Activated CD4-positive, alpha-beta T cell treated with anti-CD3 and anti-CD28 coated beads, Interleukin-10, Interleukin-2, amounts not matched to agents 100 ng/mL and 50 ng/mL, durations not matched to agents 16 hours and 8 hours (primary cell): ENCODE measurements around the gene MYCBP2.
A peak's percentile ranks its signal among the peaks of the same experiment; 100 is the strongest.
"Not testable (repeated sequence)": the region's sequence is repeated elsewhere in the genome, so short reads cannot be mapped to it uniquely, and the experiment has no call there.

Experiments
- DNase-seq: peaks from one replicate; pipeline ENCODE4 v3.0.0-alpha.2; 2020

MYCBP2 gene

DNA sequence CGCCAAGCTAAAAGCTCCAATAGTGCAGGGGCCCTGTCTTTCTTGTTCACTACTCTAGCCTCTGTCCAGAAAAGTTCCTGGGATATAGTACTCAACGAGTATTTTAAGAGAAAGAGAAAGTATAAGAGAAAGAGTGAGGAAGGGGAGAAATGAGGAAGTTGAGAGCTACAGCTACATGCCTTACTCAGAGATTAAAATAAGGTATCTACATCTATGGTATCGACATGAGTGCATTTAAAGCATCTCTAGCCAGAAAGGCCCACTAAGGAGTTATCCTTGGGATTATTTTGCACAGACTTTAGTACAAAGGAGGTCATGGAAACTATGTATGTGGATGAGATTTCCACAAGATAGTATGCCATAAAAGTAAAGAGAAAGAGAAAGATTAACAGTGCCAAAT, 28.5 kb downstream of the MYCBP2 start:
- no peak for DNase-seq

DNA sequence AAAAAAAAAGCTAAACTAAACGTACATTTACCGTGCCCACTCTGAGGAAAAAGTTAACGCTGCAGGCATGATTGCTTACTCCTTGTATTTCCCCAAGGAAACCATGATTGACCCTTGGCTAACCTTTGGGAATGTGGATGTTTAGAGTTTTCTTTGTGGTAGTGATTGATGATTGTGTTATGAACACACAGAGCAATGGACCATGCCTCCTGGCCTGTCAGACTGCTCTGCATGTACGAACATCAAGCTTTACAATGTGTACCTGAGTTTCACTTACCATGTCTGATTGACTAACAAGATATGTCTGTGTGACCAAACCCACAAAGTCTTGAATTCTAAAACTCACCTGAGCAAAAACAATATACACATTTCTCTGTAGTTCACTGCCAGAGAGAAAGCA, 35.1 kb downstream of the MYCBP2 start:
- no peak for DNase-seq

DNA sequence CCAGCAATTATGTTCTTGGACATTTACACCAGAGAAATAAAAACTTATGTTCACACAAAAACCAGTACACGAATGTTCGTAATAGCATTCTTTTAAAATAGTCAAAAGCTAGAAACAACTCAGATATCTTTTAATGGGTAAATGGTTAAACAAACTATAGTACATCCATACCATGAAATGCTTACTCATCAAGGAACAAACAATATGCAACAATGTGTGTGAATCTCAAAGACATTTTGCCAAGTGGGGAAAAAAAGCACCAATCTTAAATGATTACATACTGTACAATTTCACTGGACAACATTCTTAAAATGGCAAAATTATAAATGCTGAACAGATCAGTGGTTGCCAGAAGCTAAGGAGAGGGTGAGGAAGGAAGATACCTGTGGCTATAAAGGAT, 36.6 kb downstream of the MYCBP2 start:
- peak; percentile 18 for DNase-seq

DNA sequence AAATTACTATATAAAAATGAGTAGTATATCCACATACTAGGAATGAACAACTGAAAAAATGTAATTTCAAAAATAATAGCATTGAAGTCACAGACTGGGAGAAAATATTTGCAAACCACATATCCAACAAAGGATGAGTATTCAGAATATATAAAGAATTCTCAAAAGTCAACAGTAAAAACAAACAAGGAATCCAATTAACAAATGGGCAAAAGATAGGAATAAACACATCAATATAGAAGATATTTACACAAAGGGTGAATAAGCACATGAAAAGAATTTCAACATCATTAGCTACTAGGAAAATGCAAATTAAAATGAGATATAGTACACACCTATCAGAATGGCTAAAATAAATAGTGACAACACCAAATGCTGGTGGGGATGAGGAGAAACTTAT, 37.0 kb downstream of the MYCBP2 start:
- DNase-seq = no peak

DNA sequence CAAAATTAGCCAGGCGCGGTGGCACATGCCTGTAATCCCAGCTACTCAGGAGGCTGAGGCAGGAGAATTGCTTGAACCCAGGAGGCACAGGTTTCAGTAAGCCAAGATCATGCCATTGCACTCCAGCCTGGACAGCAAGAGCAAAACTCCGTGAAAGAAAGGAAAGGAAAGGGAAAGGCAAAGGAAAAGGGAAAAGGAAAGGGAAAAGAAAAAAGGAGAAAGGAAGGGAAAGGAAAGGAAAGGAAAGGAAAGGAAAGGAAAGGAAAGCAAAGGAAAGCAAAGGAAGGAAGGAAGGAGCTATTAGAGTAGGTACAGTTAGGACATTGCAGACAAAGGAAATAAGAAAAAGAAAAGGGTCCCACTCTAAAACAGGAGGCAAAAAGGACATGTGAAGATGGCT, 41.3 kb downstream of the MYCBP2 start:
- DNase-seq = not testable (repeated sequence)

DNA sequence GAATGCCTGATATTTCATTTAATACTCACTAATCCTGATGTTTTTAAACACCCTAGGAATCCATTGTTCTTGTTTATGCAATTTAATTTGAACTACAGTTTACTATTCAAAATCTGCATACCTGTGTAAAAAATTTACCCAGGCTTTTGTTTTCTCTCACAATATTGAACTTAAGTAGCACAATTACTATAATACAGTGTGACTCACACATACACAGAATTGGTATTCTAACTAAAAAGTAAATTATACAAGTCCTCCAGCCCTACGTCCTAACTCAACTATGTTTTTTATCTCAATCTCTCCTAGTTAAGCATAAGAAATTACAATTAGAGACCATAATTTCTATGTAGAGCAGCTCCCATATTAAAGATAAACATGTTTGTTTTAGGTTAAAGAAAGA, 41.8 kb downstream of the MYCBP2 start:
- DNase-seq = no peak

DNA sequence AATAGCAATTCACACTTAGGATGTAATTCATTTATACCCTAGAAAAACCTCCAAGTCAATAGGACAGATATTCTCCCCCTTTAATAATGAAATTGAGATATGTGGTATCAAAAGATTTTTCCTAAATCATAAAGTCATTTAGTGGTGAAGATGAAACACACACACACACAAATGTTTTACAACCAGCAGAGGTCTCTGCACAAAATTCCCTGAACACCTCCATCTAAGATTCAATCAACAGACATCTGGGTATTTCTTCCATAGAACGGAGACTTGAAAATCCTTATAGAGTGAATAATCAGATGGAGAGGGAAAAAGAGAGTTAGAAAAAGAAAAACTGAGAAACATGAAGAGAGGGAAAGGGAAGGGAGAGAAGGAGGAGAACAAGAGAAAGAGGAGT, 52.8 kb downstream of the MYCBP2 start:
- DNase-seq = no peak

DNA sequence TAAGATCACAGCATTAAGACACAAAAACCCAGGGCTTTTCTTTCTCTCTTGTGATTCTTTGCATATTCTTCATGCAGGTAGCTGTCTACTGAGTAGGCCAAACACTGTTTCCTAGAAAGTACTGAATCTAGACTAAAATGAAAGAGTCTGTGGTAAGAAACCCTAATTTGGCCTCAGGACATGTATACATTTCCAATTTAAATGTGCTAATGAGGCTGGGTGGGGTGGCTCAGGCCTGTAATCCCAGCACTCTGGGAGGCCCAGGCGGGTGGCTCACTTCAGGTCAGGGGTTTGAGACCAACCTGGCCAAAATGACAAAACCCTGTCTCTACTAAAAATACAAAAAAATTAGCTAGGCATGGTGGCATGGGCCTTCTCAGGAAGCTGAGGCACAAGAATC, 57.8 kb downstream of the MYCBP2 start:
- no peak for DNase-seq

DNA sequence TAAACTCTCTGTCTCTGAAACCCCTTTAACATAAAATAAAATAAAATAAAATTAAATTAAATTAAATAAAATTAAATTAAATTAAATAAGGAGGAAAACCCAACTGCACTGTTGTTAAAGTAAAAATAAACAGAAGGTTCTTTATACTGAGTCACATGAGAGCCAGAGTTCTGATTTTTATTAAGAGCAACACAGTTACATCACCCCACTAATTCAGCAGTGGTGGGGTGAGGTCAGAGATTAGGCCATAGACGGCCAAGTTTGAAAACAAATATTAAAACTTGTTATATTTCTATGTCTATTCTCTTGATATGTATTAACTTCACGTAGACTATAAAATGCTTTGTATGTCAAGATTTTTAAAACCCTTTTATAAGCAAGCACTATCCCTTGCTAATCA, 59.5 kb downstream of the MYCBP2 start:
- no peak for DNase-seq

DNA sequence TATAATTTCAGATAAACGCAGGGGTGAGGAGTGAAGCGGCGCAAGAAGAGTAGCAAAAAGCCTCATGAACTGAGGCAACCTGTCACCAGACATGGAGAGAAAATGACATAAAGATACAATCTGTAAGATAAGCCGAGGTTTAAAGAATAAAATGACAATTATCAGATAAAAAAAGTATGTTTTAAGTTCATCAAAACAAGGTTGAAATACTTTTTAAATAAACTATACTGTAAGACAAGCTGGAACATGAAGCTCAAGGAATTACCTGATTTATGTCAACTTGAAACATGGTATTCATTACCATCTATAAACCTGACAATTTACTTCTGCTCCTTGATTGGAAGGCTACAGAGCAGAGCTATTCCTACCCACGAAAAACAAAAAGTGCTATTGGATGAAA, 61.6 kb downstream of the MYCBP2 start:
- no peak for DNase-seq

DNA sequence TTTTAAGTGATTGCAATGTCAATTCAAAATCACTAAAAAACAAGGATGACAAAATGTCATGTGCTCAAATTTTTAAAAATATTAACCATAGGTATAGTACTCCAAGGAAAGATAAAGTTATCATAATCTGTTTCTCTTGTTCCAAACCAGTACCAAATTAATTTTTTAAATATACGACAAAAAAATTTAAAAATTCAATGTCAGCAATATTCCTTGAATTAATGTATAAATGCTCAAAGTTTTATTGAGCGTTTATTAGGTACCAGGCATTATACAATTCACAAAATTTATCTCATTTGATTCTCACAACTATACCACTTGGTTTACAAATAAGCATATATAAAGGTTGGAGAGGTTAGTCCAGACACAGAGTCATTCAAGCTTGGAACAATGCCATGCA, 64.7 kb downstream of the MYCBP2 start:
- DNase-seq = no peak

DNA sequence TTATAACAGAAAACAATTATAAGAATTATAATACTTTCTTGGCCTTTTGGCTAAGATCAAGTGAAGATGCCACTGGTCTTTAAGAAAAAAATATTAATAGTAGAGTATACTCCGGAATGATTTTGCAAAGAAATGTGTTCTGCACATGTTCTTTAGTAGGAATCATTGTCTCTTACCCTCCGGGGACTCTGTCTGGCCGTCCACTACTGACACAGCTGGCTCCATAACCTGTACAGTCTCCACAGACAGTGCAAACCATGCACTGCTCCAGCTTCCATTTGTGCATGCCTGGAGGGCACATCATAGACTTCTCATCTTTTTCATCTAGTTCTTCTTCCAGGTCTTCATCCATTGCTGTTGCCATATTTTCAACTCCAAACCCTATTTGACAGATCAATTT, 75.9 kb downstream of the MYCBP2 start:
- DNase-seq = no peak

DNA sequence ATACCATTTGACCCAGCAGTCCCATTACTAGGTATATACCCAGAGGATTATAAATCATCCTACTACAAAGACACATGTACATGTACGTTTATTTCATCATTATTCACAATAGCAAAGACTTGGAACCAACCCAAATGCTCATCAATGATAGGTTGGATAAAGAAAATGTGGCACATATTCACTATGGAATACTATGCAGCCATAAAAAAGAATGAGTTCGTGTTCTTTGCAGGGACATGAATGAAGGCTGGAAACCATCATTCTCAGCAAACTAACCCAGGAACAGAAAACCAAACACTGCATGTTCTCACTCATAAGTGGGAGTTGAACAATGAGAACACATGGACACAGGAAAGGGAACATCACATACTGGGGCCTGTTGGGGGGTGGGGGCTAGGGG, 81.7 kb downstream of the MYCBP2 start:
- DNase-seq = not testable (repeated sequence)

DNA sequence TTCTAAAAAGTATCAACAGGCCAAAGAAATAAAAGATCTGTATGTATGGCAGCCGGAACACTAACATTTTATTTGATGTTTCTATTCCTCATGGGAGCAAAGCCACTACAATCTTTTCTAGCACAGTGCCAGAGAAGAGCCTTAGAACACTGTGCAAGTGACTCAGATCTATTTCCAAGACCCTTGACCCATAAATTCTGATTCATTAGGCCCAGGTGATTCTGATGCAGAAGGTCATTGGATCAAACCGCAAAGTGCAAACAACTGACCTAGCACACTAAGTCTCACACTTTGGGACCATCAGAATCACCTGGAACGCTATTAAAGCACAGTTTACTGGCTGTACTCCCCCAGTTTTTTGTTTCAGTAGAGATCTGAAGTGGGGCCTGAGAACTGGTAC, 87.6 kb downstream of the MYCBP2 start:
- DNase-seq = no peak

DNA sequence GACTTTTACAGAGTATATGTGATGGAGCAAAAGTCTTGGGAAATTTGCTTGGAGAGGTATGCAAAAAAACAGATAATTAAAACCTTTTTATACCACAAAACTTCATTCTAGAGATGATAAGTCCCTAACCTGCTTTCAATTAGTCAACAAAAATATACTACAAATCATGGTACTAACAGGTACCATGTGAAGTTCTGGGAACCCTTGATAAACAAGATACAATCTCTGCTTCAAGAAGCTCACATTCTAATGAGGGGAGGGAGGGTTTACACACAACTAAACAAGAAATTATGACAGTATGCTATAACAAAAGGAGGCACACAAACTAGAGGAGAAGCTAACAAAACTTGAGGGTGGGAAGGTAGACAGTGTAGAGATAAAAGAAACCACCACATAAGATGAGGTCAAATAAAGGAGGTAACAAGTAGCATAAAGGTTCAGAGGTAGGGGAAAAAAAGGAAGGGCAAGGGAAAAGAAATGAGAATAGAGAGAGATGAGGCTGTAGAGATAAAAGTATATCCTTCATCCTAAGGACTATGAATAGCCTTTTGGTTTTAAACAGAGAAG, 91.4 kb downstream of the MYCBP2 start:
- DNase-seq = no peak

DNA sequence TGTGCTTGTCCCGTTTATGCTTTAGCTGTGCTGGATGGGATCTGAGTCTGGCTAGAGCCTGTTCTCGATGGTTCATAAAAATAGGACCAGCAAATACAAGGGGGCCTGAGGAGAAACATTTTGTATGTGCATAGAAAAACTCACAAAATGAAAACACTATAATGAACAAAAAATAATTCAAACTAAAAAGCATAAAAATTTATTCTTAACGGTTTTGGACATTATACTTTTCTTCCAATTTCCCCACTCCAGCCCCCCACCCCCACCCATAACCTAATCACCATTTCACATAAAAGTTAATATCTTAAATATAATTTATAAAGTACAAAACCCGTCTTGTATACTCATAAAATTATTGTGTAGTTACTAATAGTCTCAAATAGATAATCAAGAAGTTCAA, 93.7 kb downstream of the MYCBP2 start:
- no peak for DNase-seq

DNA sequence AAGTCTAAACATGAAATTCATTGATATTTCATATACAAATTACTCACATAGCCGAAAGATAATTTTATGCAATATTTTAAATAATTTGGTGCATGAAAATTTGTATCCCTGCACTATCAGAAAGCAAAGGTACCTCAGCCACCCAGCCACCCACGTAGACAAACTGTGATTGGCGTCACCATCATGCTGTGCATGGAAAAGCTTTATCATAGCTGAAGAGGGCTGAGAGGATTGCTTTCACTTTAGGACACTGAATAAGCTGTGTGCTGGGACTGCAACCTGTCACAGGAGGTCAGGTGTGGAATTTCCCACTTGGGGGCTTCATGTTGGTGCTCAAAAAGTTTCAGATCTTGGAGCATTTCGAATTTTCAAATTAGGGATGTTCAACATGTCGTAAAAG, 96.3 kb downstream of the MYCBP2 start:
- DNase-seq = peak; percentile 13

DNA sequence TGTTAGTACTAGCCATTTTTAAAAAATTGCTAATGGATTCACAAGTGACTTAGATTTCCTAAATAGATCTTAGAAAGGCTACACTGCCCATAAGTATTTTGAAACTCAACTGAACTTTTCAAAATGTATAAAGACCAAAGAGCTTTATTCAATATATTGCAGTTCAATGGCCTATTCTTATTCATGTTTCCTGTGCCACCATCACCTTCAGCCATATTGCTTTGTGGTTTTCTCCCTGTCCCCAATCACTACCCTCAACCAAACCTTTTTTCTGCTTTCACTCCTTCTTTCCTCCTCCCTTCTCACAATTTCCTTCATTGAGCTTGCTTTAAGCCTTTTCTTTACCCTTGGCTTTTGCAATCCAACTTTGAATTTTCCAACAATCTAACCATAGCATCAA, 100.9 kb downstream of the MYCBP2 start:
- peak; percentile 9 for DNase-seq

DNA sequence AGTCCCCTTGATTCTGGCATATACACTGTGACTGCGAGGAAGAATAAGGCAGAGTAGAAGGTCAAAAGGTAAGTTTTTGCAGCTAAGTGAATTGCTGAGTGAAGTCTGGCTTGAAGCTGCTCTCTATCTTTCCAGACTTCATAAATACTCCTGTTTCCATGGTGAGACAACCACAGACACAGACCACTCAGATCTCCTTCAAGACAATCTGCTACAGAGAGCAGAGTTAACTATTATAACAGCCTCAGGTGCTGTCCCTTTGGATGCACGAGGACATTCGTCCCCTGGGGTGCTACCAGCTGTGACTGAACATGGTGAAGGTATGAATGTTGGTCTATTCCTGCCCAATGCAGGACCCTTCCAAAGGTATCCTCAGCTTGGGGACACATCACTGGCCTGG, 104.0 kb downstream of the MYCBP2 start:
- peak; percentile 2 for DNase-seq

DNA sequence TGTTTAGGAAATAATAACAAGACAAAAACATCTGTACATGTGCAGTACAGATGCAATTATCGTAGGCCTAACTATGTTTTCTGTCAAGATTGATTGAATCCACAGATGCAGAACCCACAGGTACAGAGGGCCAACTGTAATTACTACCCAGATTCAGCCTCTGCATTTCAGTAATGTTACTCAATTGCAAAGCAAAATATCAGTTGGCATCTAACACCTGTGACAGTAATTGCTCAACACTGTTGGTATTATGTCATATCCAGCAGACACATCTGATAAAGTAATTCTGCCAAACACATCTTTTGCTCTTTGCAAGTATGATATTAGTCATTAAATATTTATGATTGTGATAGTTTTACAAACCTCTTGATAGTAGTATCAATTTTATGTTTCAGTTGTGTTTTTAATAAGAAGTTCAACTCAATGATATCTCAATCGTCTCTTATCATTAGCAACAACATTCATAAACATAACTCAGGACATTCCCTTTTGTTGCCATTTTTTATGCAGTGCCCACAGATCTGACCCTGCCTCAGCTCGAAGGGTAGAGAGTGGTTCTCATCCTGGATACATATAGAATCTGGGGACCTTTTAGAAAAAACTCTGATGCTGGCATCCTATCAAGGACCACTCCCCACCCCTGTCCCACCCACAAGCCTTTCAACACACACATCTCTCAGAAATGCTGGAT, 104.7 kb downstream of the MYCBP2 start:
- DNase-seq = peak; percentile 68

DNA sequence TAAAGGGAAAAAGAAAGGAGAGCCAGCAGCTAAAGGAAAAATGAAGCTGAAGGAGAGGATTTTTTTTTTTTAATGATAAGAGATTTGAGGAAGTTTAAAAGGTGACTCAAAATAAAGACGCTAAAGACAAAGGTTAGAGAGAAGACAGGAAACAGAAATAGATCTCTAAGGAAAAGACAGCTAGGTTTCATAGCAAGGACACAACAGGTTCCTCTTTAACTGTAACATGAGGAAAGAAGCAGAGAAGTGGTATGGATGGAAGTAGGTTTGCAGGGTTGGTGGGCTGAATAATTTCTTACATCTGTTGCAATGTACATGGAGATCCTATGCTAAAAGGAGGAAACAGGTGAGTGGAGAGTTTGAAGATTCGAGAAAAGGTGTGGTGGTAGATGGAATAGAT, 107.5 kb downstream of the MYCBP2 start:
- DNase-seq = no peak

DNA sequence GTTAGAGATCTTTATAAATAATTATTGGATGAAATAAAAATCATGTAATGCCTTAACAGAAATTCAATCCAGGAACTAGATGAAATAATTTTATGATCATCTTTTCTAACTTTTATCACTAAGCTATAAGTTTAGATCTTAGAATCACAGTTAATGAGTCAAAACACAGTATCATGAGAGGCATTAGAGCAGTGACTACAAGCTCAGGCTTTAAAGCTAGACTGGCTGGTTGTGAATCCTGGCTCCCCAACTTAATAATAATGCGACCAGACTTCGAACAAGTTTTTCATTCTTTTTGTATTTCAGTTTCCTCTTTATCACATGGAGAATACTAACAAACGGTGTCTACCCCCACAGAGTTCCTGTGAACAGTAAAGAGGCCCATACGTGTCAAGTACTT, 108.6 kb downstream of the MYCBP2 start:
- peak; percentile 21 for DNase-seq

DNA sequence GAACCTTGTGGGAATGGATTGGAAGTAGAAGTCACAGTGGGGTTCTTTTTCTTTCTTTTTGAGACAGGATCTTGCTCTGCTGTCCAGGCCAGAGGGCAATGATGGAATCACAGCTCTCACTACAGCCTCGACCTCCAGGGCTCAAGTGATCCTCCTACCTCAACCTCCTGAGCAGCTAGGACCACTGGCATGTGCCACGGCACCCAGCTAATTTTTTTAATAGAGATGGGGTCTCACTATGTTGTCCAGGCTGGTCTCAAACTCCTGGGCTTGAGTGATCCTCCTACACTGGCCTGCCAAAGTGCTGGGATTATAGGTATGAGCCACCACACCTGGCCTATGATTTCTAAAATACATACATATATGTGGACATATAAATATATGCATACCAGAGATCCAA, 111.4 kb downstream of the MYCBP2 start:
- no peak for DNase-seq

DNA sequence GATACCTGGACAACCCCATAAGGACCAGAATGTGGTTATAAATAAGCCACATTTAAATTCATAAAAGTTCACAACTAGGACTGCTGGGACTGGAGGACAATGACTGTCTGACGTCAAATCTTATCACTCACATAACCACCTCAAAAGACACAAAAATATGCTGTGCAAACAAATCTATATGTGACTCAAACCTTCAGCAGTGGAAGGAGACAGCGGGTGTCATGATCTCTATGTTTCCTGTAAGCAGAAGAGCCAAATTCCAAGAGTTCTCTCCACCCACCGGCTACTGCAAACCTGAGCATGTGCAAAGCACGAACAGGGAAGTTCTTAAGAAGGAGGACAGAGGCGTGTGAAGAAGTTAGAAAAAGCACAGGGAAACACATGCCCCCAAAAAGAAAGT, 113.2 kb downstream of the MYCBP2 start:
- DNase-seq = peak; percentile 18

DNA sequence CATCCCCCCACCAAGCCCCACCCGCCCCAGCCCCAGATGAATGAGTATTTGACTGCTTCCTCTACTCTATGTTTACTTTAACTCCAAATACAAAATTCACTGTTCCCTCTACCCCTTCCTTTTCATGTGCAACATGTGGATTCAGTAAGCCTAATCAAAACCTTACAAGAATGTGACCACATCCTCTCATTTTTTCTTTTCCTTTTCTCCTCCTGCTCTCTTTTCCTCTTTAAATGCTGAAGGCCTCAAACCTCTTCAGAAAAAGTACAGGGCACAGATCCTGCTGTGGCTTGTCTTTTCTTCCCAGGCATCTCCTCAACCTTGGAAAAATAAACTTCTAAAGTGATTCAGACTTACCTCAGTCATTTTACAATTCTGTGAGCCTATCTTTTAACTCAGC, 119.0 kb downstream of the MYCBP2 start:
- DNase-seq = peak; percentile 18
